Upper lobe of left lung (tissue), 6 donors: Measurements from ENCODE around the gene SPATA25. TPM values are rescaled to one million over a fixed set of nuclear protein-coding genes. Genes with fewer than 3 reads are reported as not detected.
"Not testable (repeated sequence)": the region's sequence is repeated elsewhere in the genome, so short reads cannot be mapped to it uniquely, and the experiment has no call there.

Experiments
- ATAC-seq, 2 donors: fragments of 200-7000 bp; cut with Tn5 transposase; one replicate each; pipeline ENCODE4 v1.9.1; 2022; ENCODE audit warnings: mild to moderate bottlenecking in 2 of 2, moderate library complexity in 2 of 2; ENCODE audit not compliant: low FRiP score in 2 of 2
- DNase-seq, 2 donors: peaks; one replicate each; pipeline ENCODE4 v3.0.0-alpha.2; 2019 to 2020
- H3K27ac ChIP-seq, 4 donors: fragments of 200-600 bp; sonication (generic); one replicate each; pipeline ENCODE4 v1.5.1; 2016 to 2019
- H3K27me3 ChIP-seq, 4 donors: fragments of 200-600 bp; sonication (generic); one replicate each; pipeline ENCODE4 v1.5.1; 2017 to 2019
- H3K36me3 ChIP-seq, 4 donors: fragments of 200-600 bp; sonication (generic); one replicate each; pipeline ENCODE4 v1.5.1; 2016 to 2019
- H3K4me1 ChIP-seq, 4 donors: fragments of 200-600 bp; sonication (generic); one replicate each; pipeline ENCODE4 v1.5.1; 2018 to 2019
- H3K4me3 ChIP-seq, 4 donors: fragments of 200-600 bp; sonication (generic); one replicate each; pipeline ENCODE4 v1.5.1; 2017 to 2019; ENCODE audit warnings: mild to moderate bottlenecking in 2 of 4, moderate library complexity in 1 of 4
- H3K9me3 ChIP-seq, 4 donors: fragments of 200-600 bp; sonication (generic); one replicate each; pipeline ENCODE4 v1.5.1; 2018 to 2019
- EP300 ChIP-seq, 4 donors: sonication (generic); formaldehyde crosslinking; IDR thresholded peaks; one replicate each; pipeline ENCODE4 v1.5.1; 2017; ENCODE audit warnings: antibody characterized with exemption in 4 of 4, control low read depth in 2 of 4
- POLR2A ChIP-seq, 4 donors: fragments of 450-650 bp; IDR thresholded peaks; one replicate each; pipeline ENCODE4 v1.5.1; 2016 to 2017; ENCODE audit warnings: antibody characterized with exemption in 4 of 4, mild to moderate bottlenecking in 2 of 4
- POLR2AphosphoS5 ChIP-seq, 2 donors: sonication (generic); formaldehyde crosslinking; IDR thresholded peaks; one replicate each; pipeline ENCODE4 v1.5.1; 2017; ENCODE audit warnings: antibody characterized with exemption in 2 of 2
- WGBS, 2 donors: methylation state at CpG; one replicate each; pipeline ENCODE4 v1.1.5; 2017 to 2018; 5-methylcytosine and 5-hydroxymethylcytosine counted together
- total RNA-seq, 6 donors: library from RNA; depleted of rRNA in 4 of 6; stranded (reverse); fragments of >200 nt in 4 of 6; gene quantifications; one replicate each; pipeline versions ENCODE4 v1.1.0 to v1.2.1, GENCODE V29; 2016 to 2021
- TF ChIP-seq, protein P1 (sequence below), 6 experiments: fragments of 450-650 bp in 4 of 6; fragments of 200-600 bp in 2 of 6; sonication (generic) in 2 of 6; IDR thresholded peaks; one replicate each; pipeline ENCODE4 v1.5.1; 2016 to 2019; ENCODE audit warnings: antibody characterized with exemption in 6 of 6
- donor health status: DM: no; HTN: no; CAD: no; lungs with moderate emphysema.
- donor health status: DM: no; HTN: yes; CAD: no; lungs with severe emphysema.

The SPATA25 gene
- total RNA-seq, 6 donors from 2014 or later = 1.3 to 11.5 (median 1.6) TPM

DNA sequence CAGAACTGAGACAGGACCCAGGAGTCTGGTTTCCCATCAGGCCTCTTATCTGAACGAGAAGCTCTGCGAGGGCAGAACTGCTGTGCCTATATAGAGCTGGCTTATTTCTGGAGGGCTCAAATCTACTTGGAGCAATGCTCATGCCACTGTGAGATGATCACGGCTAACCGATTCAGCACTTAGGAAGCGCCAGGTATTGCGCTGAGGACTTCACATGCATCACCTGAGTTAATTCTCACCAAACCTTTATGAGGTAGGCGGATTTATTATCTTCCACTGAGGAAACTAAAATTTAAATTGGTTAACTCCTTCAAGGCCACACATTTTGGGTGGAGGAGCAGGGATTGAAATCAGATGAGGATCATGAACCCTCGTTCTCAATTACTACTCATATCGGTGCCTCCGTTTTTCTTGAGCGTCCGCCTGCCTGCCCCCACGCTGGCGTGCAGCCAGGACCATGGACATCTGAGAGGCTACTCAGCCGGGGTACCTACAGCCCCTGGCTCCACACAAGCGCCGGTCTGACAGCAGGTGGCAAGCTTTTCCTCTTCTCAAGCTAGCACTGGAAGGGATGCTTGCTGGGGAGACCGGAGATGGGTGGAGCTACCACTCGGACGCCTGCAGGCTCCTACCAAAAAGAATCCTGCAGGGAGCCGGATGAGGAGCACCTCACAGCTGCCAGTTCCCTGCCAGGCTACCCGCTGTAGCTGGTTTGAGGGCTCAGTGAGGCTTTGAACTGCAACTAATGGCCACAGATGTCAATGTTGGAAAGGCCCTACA is 46.0 kb upstream of the SPATA25 start:
- H3K27me3 ChIP-seq = no peaks in the 10 kb centered on the region
- peak overlapping the region; percentile 98 to 100 (median 100) for H3K27ac ChIP-seq
- TF ChIP-seq POLR2AphosphoS5 (IDR thresholded peaks at IDR 0.05) = no peak
- TF ChIP-seq POLR2A (IDR thresholded peaks at IDR 0.05) = peak in 1 of 4 donors; percentile 15
- TF ChIP-seq, protein P1, sequence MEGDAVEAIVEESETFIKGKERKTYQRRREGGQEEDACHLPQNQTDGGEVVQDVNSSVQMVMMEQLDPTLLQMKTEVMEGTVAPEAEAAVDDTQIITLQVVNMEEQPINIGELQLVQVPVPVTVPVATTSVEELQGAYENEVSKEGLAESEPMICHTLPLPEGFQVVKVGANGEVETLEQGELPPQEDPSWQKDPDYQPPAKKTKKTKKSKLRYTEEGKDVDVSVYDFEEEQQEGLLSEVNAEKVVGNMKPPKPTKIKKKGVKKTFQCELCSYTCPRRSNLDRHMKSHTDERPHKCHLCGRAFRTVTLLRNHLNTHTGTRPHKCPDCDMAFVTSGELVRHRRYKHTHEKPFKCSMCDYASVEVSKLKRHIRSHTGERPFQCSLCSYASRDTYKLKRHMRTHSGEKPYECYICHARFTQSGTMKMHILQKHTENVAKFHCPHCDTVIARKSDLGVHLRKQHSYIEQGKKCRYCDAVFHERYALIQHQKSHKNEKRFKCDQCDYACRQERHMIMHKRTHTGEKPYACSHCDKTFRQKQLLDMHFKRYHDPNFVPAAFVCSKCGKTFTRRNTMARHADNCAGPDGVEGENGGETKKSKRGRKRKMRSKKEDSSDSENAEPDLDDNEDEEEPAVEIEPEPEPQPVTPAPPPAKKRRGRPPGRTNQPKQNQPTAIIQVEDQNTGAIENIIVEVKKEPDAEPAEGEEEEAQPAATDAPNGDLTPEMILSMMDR (IDR thresholded peaks at IDR 0.05) = peak in 3 of 6 experiments; percentile 33 to 44 (median 34)
- peak; percentile 85 to 87 for DNase-seq
- H3K36me3 ChIP-seq = peaks cover 6 to 18% (median 15%) of the 10 kb centered on the region in 4 donors
- peak overlapping the region; percentile 65 to 96 (median 74) for H3K4me3 ChIP-seq
- WGBS, 2 donors = 28 to 39% methylated on average over 7 to 22 of the region's 22 CpGs
- no peaks in the 10 kb centered on the region for H3K9me3 ChIP-seq
- peak; percentile 42 to 51 for ATAC-seq
- H3K4me1 ChIP-seq = peaks cover 17 to 33% (median 21%) of the 10 kb centered on the region in 4 donors

DNA sequence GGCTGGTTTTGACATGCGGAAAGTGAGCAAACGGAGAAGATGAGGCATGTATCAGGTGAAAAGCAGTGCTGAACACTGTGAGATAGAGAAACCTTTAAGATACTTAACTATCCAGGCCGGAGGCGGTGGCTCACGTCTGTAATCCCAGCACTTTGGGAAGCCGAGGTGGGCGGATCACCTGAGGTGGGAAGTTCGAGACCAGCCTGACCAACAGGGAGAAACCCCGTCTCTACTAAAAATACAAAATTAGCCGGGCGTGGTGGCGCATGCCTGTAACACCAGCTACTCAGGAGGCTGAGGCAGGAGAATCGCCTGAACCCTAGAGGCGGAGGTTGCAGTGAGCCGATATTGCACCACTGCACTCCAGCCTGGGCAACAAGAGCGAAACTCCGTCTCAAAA is 44.3 kb upstream of the SPATA25 start:
- DNase-seq, ATAC-seq, H3K27me3 ChIP-seq, H3K9me3 ChIP-seq, H3K4me3 ChIP-seq, H3K27ac ChIP-seq, H3K36me3 ChIP-seq: not testable (repeated sequence)
- peaks cover 17 to 26% (median 18%) of the 10 kb centered on the region in 4 donors for H3K4me1 ChIP-seq
- WGBS, 2 donors = 93 to 97% methylated on average over 17 of the region's 17 CpGs

DNA sequence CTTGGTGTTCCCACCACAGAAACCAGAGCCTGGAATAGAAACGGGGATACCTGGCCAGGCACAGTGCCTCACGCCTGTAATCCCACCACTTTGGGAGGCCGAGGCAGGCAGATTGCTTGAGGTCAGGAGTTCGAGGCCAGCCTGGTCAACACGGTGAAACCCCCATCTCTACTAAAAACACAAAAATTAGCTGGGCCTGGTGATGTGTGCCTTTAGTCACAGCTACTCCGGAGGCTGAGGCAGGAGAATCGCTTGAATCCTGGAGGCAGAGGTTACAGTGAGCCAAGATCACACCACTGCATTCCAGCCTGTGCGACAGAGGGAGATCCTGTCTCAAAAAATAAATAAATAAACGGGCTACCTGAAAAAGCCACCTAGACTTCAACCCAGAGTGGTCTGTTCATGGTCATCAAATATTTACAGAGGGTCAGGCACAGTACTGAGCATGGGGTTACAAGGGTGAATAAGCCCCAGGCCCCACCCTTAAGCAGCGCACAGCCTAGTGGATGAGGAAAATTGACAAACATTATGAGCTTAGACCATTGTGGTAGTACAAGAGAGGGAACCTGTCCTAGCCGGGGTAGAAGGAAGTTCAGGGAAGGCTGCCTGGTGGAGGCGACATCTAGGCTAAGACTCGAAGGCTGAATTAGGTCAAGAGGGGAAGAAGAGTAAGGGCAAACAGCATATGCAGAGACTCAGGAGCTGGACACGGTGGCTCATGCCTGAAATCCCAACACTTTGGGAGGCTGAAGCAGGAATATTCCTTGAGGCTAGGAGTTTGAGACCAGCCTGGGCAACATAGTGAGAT is 39.9 kb upstream of the SPATA25 start:
- peaks cover 8 to 20% (median 15%) of the 10 kb centered on the region in 4 donors for H3K4me1 ChIP-seq
- H3K9me3 ChIP-seq = no peaks in the 10 kb centered on the region
- H3K36me3 ChIP-seq = no peaks in the 10 kb centered on the region
- WGBS, 2 donors = 73 to 75% methylated on average over 12 to 14 of the region's 14 CpGs
- no peak overlapping the region for H3K4me3 ChIP-seq
- H3K27me3 ChIP-seq = no peaks in the 10 kb centered on the region
- no peak overlapping the region for H3K27ac ChIP-seq
- DNase-seq (no peak), ATAC-seq (no peak)
- TF ChIP-seq POLR2AphosphoS5 (IDR thresholded peaks at IDR 0.05) = no peak
- TF ChIP-seq POLR2A (IDR thresholded peaks at IDR 0.05) = no peak
- TF ChIP-seq EP300 (IDR thresholded peaks at IDR 0.05) = no peak
- TF ChIP-seq, protein P1 (IDR thresholded peaks at IDR 0.05) = no peak

DNA sequence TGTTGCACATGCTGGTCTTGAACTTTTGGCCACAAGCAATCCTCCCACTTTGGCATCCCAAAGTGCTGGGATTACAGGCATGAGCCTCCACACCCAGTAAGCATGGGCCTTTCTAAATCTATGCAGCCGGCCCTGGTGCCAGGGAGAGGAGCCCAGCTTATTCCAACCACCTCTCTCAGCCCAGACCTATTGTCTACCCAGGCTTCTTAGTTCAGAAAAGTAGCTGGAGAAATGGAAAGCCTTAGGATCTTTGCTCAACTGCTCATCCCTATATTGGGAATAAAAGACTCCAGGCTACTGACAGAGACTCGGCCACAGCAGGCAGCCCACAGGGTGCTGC is 39.3 kb upstream of the SPATA25 start:
- peaks cover 8 to 26% (median 19%) of the 10 kb centered on the region in 4 donors for H3K4me1 ChIP-seq
- DNase-seq (no peak), ATAC-seq (no peak)
- H3K36me3 ChIP-seq = no peaks in the 10 kb centered on the region
- WGBS, 2 donors = 82 to 93% methylated on average over 2 of the region's 2 CpGs
- no peaks in the 10 kb centered on the region for H3K9me3 ChIP-seq
- no peak overlapping the region for H3K27ac ChIP-seq
- TF ChIP-seq, protein P1 (IDR thresholded peaks at IDR 0.05) = no peak
- TF ChIP-seq POLR2AphosphoS5 (IDR thresholded peaks at IDR 0.05) (no peak), POLR2A (IDR thresholded peaks at IDR 0.05) (no peak), EP300 (IDR thresholded peaks at IDR 0.05) (no peak)
- no peaks in the 10 kb centered on the region for H3K27me3 ChIP-seq
- H3K4me3 ChIP-seq = no peak overlapping the region

DNA sequence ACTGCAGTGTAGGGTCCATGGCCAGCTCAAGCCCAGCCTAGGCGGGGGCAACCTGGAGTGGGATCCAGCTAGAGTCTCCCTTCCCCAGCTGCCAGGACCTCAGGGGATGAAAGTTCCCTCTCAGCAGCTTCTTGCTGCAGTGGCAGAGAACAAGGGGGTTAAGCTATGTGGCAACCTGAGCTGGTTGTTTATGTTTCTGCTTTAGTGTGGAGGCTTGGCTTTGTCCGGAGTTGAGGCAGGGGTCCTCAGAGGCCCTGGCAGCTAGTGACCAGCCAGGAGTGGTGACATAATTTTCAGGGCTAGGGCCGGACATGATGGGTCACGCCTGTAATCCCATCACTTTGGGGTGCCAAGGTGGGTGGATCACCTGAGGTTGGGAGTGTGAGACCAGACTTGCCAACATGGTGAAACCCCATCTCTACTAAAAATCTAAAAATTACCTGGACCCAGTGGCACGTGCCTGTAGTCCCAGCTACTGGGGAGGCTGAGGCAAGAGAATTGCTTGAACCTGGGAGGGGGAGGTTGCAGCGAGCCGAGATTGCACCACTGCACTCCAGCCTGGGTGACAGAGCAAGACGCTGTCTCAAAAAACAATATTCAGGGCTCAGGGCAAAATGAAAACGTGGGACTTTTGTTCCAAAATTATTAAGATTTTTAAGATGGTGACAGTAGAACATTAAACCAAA is 38.5 kb upstream of the SPATA25 start:
- Histone ChIP-seq H3K27ac (peak overlapping the region in 3 of 4 donors; percentile 14 to 82 (median 72)), H3K27me3 (no peaks in the 10 kb centered on the region), H3K4me1 (peaks cover 8 to 30% (median 23%) of the 10 kb centered on the region in 4 donors), H3K4me3 (no peak overlapping the region), H3K36me3 (no peaks in the 10 kb centered on the region), H3K9me3 (no peaks in the 10 kb centered on the region)
- WGBS, 2 donors = 76 to 83% methylated on average over 8 to 9 of the region's 9 CpGs
- DNase-seq = no peak
- no peak for ATAC-seq
- TF ChIP-seq EP300 (IDR thresholded peaks at IDR 0.05) (no peak), POLR2AphosphoS5 (IDR thresholded peaks at IDR 0.05) (no peak), POLR2A (IDR thresholded peaks at IDR 0.05) (no peak)
- TF ChIP-seq, protein P1 (IDR thresholded peaks at IDR 0.05) = no peak
